SK-N-SH treated with all-trans-retinoic acid at 6 μM for 48 hours (cell line): ENCODE results near the gene VWF.
"Not testable (repeated sequence)": the region's sequence is repeated elsewhere in the genome, so short reads cannot be mapped to it uniquely, and the experiment has no call there.

ENCODE experiments used
- ATAC-seq: fragments of 200-7000 bp; cut with Tn5 transposase; 3 replicates; pipeline ENCODE4 v1.9.1; 2020; ENCODE audit warnings: mild to moderate bottlenecking, moderate library complexity
- ARNTL ChIP-seq: fragments of 450-650 bp; formaldehyde crosslinking; IDR thresholded peaks from 2 replicates; pipeline ENCODE4 v1.5.0; 2020; ENCODE audit warnings: low read depth, mild to moderate bottlenecking, moderate library complexity, borderline replicate concordance
- BACH2 ChIP-seq: fragments of 250-450 bp; sonication (Bioruptor Pico); IDR thresholded peaks from 2 replicates; pipeline ENCODE4 v1.9.0; 2021; ENCODE audit warnings: mild to moderate bottlenecking, borderline replicate concordance
- CREB5 ChIP-seq: fragments of 250-450 bp; sonication (Bioruptor Pico); IDR thresholded peaks from 2 replicates; pipeline ENCODE4 v1.5.1; 2020; ENCODE audit warnings: low read depth, mild to moderate bottlenecking, moderate library complexity
- CSRNP3 ChIP-seq: fragments of 250-450 bp; sonication (Bioruptor Pico); IDR thresholded peaks from 2 replicates; pipeline ENCODE4 v1.5.1; 2021; ENCODE audit warnings: mild to moderate bottlenecking, moderate library complexity
- ESRRG ChIP-seq: fragments of 250-450 bp; sonication (Bioruptor Pico); IDR thresholded peaks from 2 replicates; pipeline ENCODE4 v1.6.1; 2021; ENCODE audit warnings: mild to moderate bottlenecking
- GLIS3 ChIP-seq: fragments of 250-450 bp; sonication (Bioruptor Pico); IDR thresholded peaks from 2 replicates; pipeline ENCODE4 v1.5.0; 2020; ENCODE audit warnings: mild to moderate bottlenecking, moderate library complexity
- ISL1 ChIP-seq: fragments of 250-450 bp; sonication (Bioruptor Pico); IDR thresholded peaks from 2 replicates; pipeline ENCODE4 v2.1.2; 2022; ENCODE audit warnings: mild to moderate bottlenecking, moderate library complexity
- PPARA ChIP-seq: fragments of 250-450 bp; sonication (Bioruptor Pico); IDR thresholded peaks from 2 replicates; pipeline ENCODE4 v1.5.0; 2020; ENCODE audit warnings: mild to moderate bottlenecking, borderline replicate concordance
- RARB ChIP-seq: fragments of 250-450 bp; sonication (Bioruptor Pico); IDR thresholded peaks from 2 replicates; pipeline ENCODE4 v1.8.0; 2021; ENCODE audit warnings: mild to moderate bottlenecking, moderate library complexity
- SNAI2 ChIP-seq: fragments of 250-450 bp; sonication (Bioruptor Pico); IDR thresholded peaks from 2 replicates; pipeline ENCODE4 v1.5.0; 2020; ENCODE audit warnings: mild to moderate bottlenecking, moderate library complexity
- TSHZ2 ChIP-seq: fragments of 250-450 bp; sonication (Bioruptor Pico); IDR thresholded peaks from 2 replicates; pipeline ENCODE4 v1.5.0; 2020; ENCODE audit warnings: mild to moderate bottlenecking, moderate library complexity
- ZC3H10 ChIP-seq: fragments of 250-450 bp; sonication (Bioruptor Pico); IDR thresholded peaks from 2 replicates; pipeline ENCODE4 v1.5.1; 2021; ENCODE audit warnings: mild to moderate bottlenecking, moderate library complexity
- ZFP3 ChIP-seq: fragments of 250-450 bp; sonication (Bioruptor Pico); IDR thresholded peaks from 2 replicates; pipeline ENCODE4 v1.5.0; 2020; ENCODE audit warnings: mild to moderate bottlenecking, moderate library complexity
- ZFP30 ChIP-seq: fragments of 450-650 bp; formaldehyde crosslinking; IDR thresholded peaks from 2 replicates; pipeline ENCODE4 v1.5.0; 2022; ENCODE audit warnings: mild to moderate bottlenecking, moderate library complexity
- ZNF565 ChIP-seq: fragments of 450-650 bp; formaldehyde crosslinking; conservative IDR thresholded peaks from 2 replicates; pipeline ENCODE4 v1.5.0; 2020; ENCODE audit warnings: low read depth, mild to moderate bottlenecking, moderate library complexity
- ZNF70 ChIP-seq: fragments of 450-650 bp; formaldehyde crosslinking; IDR thresholded peaks from 2 replicates; pipeline ENCODE4 v1.5.0; 2020; ENCODE audit warnings: mild to moderate bottlenecking, moderate library complexity
- ZNF8 ChIP-seq: fragments of 450-650 bp; formaldehyde crosslinking; IDR thresholded peaks from 2 replicates; pipeline ENCODE4 v1.5.0; 2020; ENCODE audit warnings: mild to moderate bottlenecking, moderate library complexity
- TF ChIP-seq, protein P1 (sequence below): fragments of 250-450 bp; sonication (Bioruptor Pico); IDR thresholded peaks from 2 replicates; pipeline ENCODE4 v1.8.0; 2021; ENCODE audit warnings: low read depth, mild to moderate bottlenecking, moderate library complexity, borderline replicate concordance
- TF ChIP-seq, protein P2 (sequence below): fragments of 250-450 bp; sonication (Bioruptor Pico); IDR thresholded peaks from 2 replicates; pipeline ENCODE4 v1.8.0; 2020; ENCODE audit warnings: mild to moderate bottlenecking, moderate library complexity, borderline replicate concordance

VWF gene

DNA sequence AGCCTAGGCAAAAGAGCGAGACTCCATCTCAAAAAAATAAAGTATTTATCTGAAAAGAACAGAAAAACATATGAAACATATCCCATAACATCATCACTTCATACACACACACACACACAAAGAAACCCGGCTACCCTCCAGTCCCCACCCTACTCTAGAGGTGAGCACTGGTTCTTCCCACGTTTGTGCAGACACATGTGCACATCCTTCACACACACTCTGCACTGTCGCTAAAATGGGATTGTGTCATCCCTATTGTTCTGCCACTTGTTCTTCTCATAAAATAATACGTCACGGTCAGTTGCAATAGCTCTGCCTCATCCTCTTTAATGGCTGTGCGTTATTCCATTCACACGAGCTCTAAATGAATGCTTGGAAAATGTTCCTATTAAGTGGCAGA, 93.5 kb downstream of the VWF start (continued):
- TF ChIP-seq, protein P1, sequence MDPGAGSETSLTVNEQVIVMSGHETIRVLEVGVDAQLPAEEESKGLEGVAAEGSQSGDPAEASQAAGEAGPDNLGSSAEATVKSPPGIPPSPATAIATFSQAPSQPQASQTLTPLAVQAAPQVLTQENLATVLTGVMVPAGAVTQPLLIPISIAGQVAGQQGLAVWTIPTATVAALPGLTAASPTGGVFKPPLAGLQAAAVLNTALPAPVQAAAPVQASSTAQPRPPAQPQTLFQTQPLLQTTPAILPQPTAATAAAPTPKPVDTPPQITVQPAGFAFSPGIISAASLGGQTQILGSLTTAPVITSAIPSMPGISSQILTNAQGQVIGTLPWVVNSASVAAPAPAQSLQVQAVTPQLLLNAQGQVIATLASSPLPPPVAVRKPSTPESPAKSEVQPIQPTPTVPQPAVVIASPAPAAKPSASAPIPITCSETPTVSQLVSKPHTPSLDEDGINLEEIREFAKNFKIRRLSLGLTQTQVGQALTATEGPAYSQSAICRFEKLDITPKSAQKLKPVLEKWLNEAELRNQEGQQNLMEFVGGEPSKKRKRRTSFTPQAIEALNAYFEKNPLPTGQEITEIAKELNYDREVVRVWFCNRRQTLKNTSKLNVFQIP (CRISPR knock-in tag), result no peak
- TF ChIP-seq ZC3H10 (CRISPR knock-in tag), result no peak
- TF ChIP-seq, all 23 proteins: peak for 0

- ATAC-seq, result no peak
- TF ChIP-seq ISL1 (no peak), TSHZ2 (CRISPR knock-in tag) (no peak), BACH2 (CRISPR knock-in tag) (no peak), ZNF8 (no peak), ZNF565 (CRISPR knock-in tag) (no peak), ZFP30 (CRISPR knock-in tag) (no peak), ARNTL (CRISPR knock-in tag) (no peak), ESRRG (CRISPR knock-in tag) (no peak), GLIS3 (CRISPR knock-in tag) (no peak), ZNF70 (CRISPR knock-in tag) (no peak), PPARA (CRISPR knock-in tag) (no peak), CREB5 (no peak), ZC3H10 (CRISPR knock-in tag) (no peak), RARB (CRISPR knock-in tag) (no peak), SNAI2 (CRISPR knock-in tag) (no peak), ZFP3 (CRISPR knock-in tag) (no peak)
- TF ChIP-seq, protein P1 (CRISPR knock-in tag), result no peak
- TF ChIP-seq, protein P2, sequence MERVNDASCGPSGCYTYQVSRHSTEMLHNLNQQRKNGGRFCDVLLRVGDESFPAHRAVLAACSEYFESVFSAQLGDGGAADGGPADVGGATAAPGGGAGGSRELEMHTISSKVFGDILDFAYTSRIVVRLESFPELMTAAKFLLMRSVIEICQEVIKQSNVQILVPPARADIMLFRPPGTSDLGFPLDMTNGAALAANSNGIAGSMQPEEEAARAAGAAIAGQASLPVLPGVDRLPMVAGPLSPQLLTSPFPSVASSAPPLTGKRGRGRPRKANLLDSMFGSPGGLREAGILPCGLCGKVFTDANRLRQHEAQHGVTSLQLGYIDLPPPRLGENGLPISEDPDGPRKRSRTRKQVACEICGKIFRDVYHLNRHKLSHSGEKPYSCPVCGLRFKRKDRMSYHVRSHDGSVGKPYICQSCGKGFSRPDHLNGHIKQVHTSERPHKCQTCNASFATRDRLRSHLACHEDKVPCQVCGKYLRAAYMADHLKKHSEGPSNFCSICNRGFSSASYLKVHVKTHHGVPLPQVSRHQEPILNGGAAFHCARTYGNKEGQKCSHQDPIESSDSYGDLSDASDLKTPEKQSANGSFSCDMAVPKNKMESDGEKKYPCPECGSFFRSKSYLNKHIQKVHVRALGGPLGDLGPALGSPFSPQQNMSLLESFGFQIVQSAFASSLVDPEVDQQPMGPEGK, result no peak
Observed at GRCh38 chr12:6030081-6030480, 94.4 kb downstream of the VWF start.

GRCh38 chr12:6029401-6029800, 95.1 kb downstream of the VWF start:
- no peak for ATAC-seq
- TF ChIP-seq ZNF8 (no peak), RARB (CRISPR knock-in tag) (no peak)
- TF ChIP-seq, protein P1 (CRISPR knock-in tag), result no peak
- TF ChIP-seq, all 23 proteins: peak for 0

- TF ChIP-seq ZFP30 (CRISPR knock-in tag) (no peak), ZFP3 (CRISPR knock-in tag) (no peak), PPARA (CRISPR knock-in tag) (no peak), RARB (CRISPR knock-in tag) (no peak), CSRNP3 (no peak)
- ATAC-seq, result no peak
Observed at GRCh38 chr12:6026998-6027397, 97.5 kb downstream of the VWF start.

DNA sequence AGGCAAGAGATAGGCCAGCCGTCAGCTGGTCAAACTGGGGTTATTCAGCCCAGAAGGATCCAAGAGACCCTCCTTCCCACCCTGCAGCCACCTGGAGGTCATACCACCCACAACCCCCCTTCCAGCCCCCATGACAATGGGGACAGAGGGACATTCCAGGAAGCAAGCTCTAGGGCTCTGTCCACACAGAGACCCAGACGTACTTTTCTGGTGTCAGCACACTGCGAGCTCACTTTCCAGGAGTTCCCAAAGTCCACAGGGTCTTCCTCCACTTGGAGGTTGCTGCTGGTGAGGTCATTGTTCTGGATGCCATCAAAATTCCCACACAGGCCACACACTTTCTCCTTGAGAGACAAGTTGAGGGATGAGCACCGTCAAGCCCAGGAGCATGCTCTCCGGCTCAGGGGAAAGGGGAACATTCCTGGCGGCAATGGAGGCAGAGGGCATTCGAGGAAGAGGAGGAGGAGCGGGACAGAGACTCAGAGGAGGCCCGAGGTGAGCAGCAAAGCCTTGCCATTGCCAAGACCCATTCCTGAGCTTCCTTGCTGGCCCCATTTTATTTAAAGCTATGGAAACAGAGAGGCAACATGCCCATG, 98.7 kb downstream of the VWF start:
- ATAC-seq, result not testable (repeated sequence)

DNA sequence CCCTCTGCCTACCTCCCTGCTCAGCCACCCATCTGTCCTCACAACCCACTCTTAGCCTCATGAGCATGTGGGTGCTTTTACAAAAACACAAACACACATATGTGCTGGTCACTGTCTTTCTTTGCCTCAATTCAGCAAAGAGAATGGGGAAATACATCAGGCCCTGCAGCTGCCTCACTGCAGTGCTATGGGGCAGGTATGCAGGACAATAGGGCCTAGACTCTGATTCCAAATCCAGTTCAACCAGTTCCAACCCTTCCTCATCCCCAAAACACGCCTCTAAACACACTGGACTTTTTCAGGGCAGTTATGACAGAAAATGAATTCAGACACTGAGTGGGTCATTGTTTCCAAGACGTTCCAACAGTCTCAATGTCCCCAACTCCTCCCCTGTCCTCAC, 100.4 kb downstream of the VWF start:
- ATAC-seq, result not testable (repeated sequence)
